ENCODE measurements around the gene MC4R.

Gene MC4R

GRCh38 chr18:60329131-60329530, 43.4 kb downstream of the MC4R start:
- no peak for FAIRE-seq

DNA sequence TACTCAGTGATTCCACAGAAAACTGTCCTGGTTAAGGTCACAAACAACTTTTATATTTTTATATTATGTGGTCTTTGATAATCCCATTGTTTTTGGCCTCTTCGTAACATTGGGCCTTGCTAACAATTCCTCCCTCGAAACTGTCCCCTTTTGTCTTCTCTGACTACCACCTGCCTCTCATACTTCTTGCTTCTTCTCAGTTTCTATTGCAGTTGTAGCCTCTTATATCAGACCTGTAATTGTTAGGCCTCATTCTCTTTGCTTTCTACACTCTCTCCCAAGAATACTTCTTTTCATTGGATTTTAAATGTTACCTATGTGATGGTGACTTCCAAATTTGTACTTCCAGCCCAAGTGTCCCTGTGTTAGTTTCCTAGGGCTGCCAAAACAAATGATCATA, 44.7 kb downstream of the MC4R start:
- TF ChIP-seq TAF1 (IDR thresholded peaks at IDR 0.05; ENCODE audit: low read depth, low read length) (no peak), POLR2AphosphoS5 (IDR thresholded peaks at IDR 0.05; ENCODE audit: low read depth, low read length) (no peak), POU2F2 (IDR thresholded peaks at IDR 0.05; ENCODE audit: low read depth, low read length) (no peak), SPI1 (IDR thresholded peaks at IDR 0.05; ENCODE audit: low read depth, low read length) (no peak), POLR2A (IDR thresholded peaks at IDR 0.05; ENCODE audit: low read depth, low read length) (no peak)
- no peak for DNase-seq (ENCODE audit: insufficient read length, low spot score)
- FAIRE-seq = no peak

More at GRCh38 chr18:60329131-60329530, 43.4 kb downstream of the MC4R start:
- DNase-seq (ENCODE audit: insufficient read length, low spot score) = no peak
- no peak for TF ChIP-seq SPI1 (IDR thresholded peaks at IDR 0.05; ENCODE audit: low read depth, low read length)
- no peak for TF ChIP-seq POLR2A (IDR thresholded peaks at IDR 0.05; ENCODE audit: low read depth, low read length)
- no peak for TF ChIP-seq PAX5 (IDR thresholded peaks at IDR 0.05; ENCODE audit: insufficient read depth, low read length, severe bottlenecking)
- TF ChIP-seq POLR2AphosphoS5 (IDR thresholded peaks at IDR 0.05; ENCODE audit: low read depth, low read length) = no peak
- no peak for TF ChIP-seq TAF1 (IDR thresholded peaks at IDR 0.05; ENCODE audit: low read depth, low read length)
- TF ChIP-seq POU2F2 (IDR thresholded peaks at IDR 0.05; ENCODE audit: low read depth, low read length) = no peak

GRCh38 chr18:60322591-60322990, 50.0 kb downstream of the MC4R start:
- TF ChIP-seq POLR2AphosphoS5 (IDR thresholded peaks at IDR 0.05; ENCODE audit: low read depth, low read length) (no peak), POLR2A (IDR thresholded peaks at IDR 0.05; ENCODE audit: low read depth, low read length) (no peak), POU2F2 (IDR thresholded peaks at IDR 0.05; ENCODE audit: low read depth, low read length) (no peak), SPI1 (IDR thresholded peaks at IDR 0.05; ENCODE audit: low read depth, low read length) (no peak), TAF1 (IDR thresholded peaks at IDR 0.05; ENCODE audit: low read depth, low read length) (no peak), PAX5 (IDR thresholded peaks at IDR 0.05; ENCODE audit: insufficient read depth, low read length, severe bottlenecking) (no peak)
- FAIRE-seq (no peak), DNase-seq (ENCODE audit: insufficient read length, low spot score) (no peak)
